GM18907 (cell line): ENCODE data around the gene ZNF846.
"Not testable (repeated sequence)": the region's sequence is repeated elsewhere in the genome, so short reads cannot be mapped to it uniquely, and the experiment has no call there.

Experiments used
- ATAC-seq: cut with Tn5 transposase; IDR thresholded peaks from one replicate; pipeline ENCODE4 v1.9.1; 2021; ENCODE audit warnings: mild to moderate bottlenecking, moderate library complexity; ENCODE audit not compliant: unreplicated experiment

The ZNF846 gene

DNA sequence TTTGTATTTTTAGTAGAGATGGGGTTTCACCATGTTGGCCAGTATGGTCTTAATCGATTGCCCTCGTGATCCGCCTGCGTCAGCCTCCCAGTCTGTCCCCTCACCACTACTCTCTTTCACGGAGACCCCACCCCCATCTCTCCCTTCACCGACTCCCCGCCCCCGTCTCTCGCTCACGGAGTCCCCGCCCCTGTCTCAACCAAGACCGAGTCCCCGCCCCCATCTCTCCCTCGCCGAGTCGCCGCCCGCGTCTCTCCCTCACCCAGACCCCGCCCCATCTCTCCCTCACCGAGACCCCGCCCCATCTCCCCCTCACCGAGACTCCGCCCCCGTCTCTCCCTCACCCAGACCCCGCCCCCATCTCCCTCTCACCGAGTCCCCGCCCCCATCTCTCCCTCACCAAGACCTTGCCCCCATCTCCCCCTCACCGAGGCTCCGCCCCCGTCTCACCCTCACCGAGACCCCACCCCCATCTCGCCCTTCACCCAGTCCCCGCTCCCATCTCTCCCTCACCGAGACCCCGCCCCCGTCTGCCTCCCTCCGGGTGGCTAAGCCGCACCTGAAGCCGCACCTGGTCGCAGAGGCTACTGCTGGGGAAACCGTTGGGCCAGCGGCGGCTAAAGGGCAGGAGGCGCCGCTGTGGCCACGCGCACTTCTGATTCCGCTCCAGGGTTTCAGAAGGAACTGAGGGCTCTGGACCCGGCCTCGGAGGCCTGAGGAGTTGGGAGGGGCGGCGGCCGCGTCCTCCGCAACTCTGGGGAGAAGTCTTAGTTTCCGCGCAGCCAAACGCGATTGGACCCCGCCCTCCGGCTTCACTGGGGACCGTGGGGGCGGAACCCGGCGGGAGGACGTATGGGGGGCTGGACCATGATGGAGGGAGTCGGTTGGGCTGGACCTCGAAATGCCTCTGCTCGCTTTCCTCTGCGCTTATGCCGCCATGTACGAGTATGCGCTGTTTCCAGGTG, 17.1 kb upstream of the ZNF846 start:
- peak; percentile 73 for ATAC-seq

DNA sequence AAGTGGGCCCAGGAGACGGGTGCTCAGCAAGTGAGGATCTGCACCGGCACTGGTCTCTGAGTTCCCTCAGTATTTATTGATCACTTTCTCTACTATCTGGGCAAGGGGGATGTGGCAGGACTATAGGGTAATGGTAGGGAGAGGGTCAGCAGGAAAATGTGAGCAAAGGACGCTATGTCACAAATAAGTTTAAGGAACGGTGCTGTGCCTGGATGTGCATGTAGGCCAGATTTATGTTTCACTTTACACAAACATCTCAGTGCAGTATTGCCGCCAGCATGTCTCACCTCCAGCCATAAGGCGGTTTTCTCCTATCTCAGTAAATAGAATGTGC, 15.6 kb upstream of the ZNF846 start:
- ATAC-seq: not testable (repeated sequence)

DNA sequence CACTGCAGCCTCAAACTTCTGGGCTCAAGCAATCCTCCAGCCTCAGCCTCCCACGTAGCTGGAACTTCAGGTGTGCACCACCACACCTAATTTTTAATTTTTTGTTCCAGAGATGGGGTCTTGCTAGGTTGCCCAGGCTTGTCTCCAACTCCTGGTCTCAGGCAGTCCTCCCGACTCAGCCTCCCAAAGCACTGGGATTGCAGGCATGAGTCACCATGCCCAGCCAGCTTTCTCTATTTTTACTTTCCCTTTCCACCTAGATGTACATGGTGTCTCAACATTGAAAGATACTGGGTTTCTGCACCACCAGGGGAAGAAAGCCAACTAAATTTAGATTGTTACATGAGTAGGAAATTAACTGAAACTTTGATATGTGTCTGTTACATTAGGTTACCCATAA, 13.8 kb upstream of the ZNF846 start:
- ATAC-seq: no peak

DNA sequence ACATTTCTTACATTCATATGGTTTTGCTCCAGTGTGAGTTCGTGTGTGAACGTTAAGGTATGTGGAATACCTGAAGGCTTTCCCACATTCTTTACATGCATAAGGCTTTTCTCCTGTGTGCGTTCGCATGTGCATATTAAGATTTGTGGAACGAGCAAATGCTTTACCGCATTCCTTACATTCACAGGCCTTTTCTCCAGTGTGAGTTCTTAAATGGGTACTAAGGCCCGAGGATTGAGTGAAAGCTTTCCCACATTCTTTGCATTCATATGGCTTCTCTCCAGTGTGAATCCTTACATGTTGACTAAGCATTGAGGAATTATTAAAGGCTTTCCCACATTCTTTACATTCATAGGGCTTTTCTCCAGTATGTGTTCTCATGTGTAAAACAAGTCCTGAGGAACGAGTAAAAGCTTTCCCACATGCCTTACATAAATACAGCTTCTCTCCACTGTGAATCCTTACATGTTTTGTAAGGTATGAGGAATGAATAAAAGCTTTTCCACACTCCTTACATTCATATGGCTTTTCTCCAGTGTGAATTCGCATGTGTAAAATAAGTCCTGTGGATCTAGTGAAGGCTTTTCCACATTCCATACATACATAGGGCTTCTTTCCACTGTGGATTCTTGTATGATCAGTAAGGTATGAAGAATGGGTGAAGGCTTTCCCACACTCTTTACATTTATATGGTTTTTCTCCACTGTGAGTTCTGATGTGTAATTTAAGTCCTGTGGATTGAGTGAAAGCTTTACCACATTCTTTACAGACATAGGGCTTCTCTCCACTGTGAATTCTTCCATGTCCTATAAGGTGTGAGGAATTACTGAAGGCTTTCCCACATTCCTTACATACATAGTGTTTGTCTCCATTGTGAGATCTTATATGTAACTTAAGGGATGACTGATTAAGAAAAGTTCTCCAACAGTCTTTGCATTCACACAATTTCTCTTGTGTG, 10.7 kb downstream of the ZNF846 start:
- ATAC-seq: no peak

DNA sequence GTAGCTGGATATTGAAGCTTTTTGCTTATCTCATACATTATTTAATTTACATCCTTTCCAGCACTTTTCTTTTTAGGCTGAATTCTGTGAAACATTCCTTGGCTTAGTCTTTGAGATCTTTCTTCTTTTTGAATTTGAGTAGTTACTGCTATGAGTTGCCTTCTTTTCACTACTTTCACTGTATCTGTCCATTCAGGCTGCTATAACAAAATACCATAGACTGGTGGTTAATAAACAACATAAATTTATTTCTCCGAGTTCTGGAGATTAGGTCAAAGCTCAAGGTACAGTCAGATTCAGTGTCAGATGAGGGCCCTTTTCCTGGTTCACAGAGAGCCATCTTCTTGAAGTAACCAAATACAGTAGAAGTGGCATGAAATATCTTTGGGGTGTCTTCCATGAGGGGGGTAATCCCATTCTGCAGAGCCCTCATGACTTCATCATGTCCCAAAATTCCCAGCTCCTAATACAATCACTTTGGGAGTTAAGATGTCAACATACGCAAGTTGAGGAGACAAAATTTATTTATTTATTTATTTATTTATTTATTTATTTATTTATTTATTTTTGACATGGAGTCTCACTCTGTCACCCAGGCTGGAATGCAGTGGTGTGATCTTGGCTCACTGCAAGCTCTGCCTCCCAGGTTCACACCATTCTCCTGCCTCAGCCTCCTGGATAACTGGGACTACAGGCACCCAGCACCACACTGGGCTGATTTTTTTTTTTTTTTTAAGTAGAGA, 15.7 kb downstream of the ZNF846 start:
- ATAC-seq: no peak

DNA sequence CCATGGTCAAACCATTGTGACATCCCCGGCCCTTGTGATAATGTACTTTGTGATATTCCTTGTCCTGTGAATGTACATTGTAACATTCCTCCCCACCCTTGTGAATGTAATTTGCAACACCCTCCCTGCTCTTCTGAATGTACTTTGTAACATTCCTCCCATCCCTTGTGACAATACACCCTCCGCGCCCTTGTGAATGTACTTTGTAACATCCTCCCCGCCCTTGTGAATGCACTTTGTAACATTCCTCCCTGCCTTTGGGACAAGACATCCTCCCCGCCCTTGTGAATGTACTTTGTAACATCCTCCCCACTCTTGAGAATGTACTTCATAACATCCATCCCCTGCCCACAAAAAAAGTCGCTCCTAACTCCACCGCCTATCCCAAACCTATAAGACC, 17.1 kb downstream of the ZNF846 start:
- ATAC-seq: no peak

DNA sequence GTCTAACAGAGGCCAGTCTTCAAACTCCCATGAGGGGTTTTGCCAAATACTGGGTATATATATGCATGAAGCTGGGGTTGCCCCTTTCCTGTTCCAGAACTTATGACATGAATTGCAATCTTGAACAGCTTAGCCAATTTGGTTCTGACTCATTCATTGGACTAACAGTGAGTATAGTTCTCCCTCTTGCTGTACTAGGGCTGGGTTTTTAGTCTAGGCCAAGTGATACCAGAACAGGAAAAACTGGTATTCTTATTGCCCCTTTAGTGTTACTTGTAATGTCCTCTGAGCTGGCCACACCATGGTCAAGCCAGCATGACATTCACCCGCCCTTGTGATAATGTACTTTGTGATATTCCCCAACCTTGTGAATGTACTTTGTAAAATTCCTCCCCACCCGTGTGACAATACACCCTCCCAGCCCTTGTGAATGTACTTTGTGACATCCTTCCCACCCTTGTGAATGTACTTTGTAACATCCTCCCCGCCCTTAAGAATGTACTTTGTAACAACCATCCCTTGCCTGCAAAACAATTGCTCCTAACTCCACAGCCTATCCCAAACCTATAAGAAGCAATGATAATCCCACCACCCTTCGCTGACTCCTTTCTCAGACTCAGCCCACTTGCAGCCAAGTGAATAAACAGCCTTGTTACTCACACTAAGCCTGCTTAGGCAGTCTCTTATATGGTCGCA, 26.9 kb downstream of the ZNF846 start:
- no peak for ATAC-seq

DNA sequence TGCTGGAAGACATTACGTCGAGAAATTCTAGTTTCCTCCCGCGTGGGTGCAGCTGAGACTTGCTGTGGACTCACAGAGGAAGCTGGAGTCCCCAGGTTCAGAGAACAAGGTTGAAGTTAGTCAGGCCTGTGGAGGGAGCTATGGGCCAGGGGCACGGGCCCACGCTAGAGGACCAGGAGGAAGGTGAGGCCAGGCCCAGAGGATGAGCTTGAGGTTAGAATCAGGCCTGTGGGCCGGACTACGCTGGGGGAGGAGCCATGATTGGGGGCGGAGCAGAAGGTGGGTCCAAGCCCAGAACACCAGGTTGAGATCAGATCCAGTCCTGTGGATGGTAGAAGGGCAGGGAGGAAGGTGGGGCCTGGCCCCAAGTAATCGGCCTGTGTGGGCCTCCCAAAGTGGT, 32.6 kb downstream of the ZNF846 start:
- ATAC-seq: no peak

DNA sequence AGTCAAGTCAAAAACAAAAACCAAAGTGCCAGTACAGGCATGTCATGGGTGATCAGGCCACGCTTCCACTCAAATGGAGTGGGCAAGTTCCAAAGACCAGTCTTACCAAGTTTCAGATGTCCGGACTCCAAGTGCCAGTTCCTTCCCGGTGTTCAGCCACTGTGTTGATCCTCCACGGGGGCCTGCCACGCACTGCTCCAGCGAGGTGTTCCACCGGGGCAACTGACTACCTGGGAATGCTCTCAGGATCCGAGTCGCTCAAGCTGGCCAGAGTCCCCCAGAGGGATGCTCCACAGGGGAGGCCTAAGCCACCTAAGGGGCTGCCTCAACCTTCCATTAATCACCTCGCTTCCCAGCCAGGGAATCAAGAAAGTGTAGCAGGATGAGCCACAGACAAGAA, 38.5 kb downstream of the ZNF846 start:
- ATAC-seq: not testable (repeated sequence)

DNA sequence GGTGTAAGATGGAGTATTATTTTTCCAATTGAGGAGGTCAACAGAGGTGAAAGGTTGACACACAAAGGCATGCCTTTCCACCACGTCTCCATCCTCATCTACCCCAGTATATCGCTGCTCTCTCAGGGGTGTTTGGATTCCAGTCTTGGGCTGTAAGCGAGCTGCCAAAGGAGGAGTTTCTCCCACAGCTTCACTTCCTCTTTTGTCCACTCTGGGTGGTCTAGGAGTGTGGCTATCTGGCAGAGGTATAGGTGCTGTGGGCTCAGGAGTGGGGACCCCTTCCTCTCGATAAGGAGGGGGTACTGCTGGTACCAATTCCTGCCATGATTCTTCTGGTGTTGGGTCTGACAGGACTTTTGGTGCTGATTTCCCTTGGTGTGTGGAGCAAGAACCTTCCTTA, 39.4 kb downstream of the ZNF846 start:
- ATAC-seq: no peak

DNA sequence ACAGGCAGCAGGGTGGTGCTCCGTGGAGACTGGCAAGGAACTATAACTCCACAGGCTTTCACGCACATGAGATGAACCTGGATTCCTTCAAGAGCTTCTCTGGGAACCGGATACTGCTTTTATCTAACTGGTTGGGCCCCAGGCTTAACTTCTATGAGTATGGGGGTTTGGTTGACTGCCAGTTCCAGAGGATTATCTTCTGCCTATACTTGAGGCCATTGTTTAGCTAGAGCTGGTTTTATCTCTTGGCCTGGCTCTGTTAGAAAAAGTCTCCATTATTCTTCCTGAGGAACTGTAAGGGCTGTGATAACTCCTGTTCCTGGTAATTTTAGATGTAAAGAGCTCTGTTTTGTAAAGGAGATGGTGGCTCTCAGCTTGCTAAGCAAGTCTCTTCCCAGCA, 40.9 kb downstream of the ZNF846 start:
- no peak for ATAC-seq

DNA sequence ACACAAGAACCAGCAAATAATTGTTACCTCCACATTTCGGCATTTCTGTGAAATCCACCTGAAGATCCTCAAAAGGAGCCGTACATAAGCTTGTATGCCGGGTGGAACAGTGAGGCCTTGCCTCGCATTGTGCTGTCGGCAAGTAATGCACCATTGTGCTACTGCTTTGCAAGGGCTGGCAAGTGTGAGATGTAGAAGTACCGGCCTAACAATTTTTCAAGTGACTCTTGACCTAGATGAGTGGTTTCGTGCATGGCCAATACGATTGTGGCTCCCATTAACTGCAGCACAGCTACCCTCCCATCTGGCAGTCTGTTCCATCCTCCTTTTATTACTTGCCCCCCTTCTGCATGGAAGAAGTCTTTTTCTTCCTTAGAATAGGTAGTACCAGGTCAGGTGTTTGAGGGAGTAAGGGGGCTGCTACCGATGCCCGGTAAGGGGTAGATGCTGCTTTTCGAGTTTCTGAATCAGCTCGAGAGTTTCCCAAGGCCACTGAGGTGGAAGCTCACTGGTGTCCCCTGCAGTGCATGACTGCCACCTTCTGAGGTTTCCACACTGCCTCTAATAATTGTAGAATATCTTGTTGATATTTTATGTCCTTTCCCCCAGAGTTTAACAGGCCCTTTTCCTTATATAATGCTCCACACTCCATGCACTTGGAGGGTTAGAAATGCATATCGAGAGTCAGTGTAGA, 42.9 kb downstream of the ZNF846 start:
- not testable (repeated sequence) for ATAC-seq

DNA sequence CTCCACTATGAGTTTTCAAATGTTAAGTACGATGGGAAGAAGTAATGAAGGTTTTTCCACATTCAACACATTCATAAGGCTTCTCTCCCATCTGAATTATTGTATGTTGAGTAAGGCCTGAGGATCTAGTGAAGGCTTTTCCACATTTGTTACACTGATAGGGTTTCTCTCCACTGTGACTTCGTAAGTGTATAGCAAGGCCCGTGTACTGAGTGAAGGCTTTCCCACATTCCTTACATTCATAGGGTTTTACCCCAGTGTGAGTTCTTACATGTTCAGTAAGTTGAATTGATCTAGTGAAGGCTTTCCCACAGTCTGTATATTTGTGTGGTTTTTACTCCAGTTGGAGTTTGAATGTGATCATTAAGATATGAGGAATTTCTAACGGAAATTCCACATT, 44.4 kb downstream of the ZNF846 start:
- no peak for ATAC-seq

DNA sequence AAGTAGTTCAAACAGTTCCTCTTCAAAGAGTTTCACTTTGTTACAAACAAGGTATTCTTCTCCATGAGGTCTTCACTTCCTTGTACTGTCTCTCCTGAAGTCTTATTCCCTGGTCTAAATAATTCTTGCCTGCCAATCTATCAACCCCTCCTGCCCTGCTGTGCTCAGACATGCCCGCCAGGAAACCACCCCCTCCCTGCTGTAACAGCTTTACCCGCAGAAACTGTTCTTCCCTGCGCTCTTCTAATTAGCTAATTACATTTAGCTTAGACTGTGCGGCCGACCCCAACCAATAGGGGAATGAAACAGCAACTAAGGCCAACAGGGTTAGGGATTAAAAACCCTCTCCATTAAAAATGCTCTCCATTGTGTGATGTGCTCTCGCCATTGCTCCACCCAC, 46.7 kb downstream of the ZNF846 start:
- ATAC-seq: no peak

DNA sequence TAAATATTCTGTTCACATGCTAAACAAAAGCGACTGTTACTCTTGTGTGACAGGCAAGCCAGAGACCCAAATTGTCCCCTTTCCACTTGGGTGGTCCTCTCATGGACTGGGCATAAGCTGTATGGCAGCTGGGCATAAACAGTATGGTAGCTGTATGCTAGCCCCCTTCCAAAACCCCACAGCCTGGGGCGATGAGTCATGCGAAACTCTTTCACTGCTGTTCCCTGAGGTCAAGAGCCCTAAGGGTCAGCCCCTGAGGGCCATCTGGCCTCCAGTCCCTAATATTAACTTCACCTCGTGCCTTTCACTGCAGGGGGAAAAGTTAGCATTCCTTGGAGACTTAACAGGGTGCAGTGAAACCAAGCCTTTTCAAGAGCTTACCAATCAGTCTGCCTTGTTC, 48.0 kb downstream of the ZNF846 start:
- no peak for ATAC-seq

DNA sequence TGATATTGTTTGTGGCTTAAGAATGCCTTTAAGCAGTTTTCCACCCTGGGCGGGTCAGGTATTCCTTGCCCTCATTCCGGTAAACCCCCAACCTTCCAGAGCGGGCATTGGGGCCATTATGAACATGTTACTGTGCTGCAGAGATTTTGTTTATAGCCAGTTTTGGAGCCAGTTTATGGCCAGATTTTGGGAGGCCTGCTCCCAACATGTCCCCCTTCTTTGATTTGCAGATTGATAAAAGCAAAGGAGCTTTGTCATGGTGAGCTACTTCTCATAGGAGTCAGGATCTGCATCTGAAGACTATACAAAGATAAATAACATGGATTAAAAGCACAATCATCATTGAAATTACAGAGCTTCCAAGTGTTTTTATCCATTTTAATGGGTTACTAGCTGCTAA, 56.7 kb downstream of the ZNF846 start:
- ATAC-seq: no peak

DNA sequence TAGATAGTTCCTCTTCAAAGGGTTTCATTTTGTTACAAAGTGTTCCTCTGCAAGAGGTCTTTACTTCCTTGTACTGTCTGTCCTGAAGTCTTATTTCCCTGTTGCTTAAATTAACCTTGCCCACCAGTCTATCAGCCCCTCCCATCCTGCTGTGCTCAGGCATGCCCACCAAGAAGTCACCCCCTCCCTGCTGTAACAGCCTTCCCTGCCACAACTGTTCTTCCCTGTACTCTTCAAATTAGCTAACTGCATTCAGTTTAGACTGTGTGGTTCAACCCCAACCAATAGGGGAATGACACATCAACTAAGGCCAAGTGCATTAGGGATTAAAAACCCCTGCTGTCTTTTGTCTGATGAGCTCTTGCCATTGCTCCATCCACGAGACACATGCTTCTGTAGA, 59.2 kb downstream of the ZNF846 start:
- ATAC-seq: no peak

DNA sequence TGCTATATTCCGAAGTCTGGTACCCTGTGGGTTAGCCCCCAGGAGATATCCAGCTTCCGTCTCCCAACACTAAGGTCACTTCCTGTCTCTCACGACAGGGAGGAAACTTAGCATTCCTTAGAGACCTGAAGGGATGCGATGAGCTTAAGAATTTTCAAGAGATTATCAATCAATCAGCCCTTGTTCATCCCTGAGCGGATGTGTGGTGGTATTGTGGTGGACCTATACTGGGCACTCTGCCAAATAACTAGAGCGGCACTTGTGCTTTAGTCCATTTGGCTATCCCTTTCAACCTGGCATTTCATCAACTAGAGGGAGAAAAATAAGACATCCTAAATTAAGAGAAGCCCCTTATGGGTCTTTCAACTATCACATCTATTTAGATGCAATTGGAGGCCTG, 62.7 kb downstream of the ZNF846 start:
- no peak for ATAC-seq

DNA sequence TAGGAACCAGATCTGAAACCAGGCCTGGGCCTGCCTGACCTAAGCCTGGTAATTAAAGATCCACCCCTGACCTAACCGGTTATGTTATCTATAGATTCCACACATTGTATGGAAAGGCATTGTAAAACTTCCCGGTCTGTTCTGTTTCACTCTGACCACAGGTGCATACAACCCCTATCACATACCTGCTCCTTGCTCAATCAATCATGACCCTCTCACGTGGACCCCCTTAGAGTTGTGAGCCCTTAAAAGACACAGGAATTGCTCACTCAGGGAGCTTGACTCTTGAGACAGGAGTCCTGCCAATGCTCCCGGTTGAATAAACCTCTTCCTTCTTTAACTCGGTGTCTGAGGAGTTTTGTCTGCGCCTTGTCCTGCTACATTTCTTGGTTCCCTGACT, 66.4 kb downstream of the ZNF846 start:
- no peak for ATAC-seq
